ENCODE results near the gene MICU2.

Gene MICU2

GRCh38 chr13:21517576-21517975, 86.4 kb downstream of the MICU2 start:
- TF ChIP-seq, protein P1, sequence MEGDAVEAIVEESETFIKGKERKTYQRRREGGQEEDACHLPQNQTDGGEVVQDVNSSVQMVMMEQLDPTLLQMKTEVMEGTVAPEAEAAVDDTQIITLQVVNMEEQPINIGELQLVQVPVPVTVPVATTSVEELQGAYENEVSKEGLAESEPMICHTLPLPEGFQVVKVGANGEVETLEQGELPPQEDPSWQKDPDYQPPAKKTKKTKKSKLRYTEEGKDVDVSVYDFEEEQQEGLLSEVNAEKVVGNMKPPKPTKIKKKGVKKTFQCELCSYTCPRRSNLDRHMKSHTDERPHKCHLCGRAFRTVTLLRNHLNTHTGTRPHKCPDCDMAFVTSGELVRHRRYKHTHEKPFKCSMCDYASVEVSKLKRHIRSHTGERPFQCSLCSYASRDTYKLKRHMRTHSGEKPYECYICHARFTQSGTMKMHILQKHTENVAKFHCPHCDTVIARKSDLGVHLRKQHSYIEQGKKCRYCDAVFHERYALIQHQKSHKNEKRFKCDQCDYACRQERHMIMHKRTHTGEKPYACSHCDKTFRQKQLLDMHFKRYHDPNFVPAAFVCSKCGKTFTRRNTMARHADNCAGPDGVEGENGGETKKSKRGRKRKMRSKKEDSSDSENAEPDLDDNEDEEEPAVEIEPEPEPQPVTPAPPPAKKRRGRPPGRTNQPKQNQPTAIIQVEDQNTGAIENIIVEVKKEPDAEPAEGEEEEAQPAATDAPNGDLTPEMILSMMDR (IDR thresholded peaks at IDR 0.05; ENCODE audit: low read depth, low read length, missing control alignments) = no peak
- no peak for DNase-seq (ENCODE audit: extremely low read depth, low read depth)

GRCh38 chr13:21516805-21517204, 87.2 kb downstream of the MICU2 start:
- TF ChIP-seq, protein P1 (IDR thresholded peaks at IDR 0.05; ENCODE audit: low read depth, low read length, missing control alignments) = no peak
- H3K4me3 ChIP-seq (replicated peaks; ENCODE audit: low read depth, low read length) = no peak overlapping the region
- DNase-seq (ENCODE audit: extremely low read depth, low read depth) = no peak

More at GRCh38 chr13:21517576-21517975, 86.4 kb downstream of the MICU2 start:
- H3K4me3 ChIP-seq (replicated peaks; ENCODE audit: low read depth, low read length) = no peak overlapping the region

- no peak for DNase-seq (ENCODE audit: extremely low read depth, low read depth)
- TF ChIP-seq, protein P1 (IDR thresholded peaks at IDR 0.05; ENCODE audit: low read depth, low read length, missing control alignments) = no peak
- no peak overlapping the region for H3K4me3 ChIP-seq (replicated peaks; ENCODE audit: low read depth, low read length)
Observed at GRCh38 chr13:21511849-21512248, 92.1 kb downstream of the MICU2 start.

GRCh38 chr13:21504379-21504778, 99.6 kb downstream of the MICU2 start:
- TF ChIP-seq, protein P1 (IDR thresholded peaks at IDR 0.05; ENCODE audit: low read depth, low read length, missing control alignments) = no peak
- no peak for DNase-seq (ENCODE audit: extremely low read depth, low read depth)
- no peak overlapping the region for H3K4me3 ChIP-seq (replicated peaks; ENCODE audit: low read depth, low read length)

GRCh38 chr13:21501686-21502085, 102.3 kb downstream of the MICU2 start:
- H3K4me3 ChIP-seq (replicated peaks; ENCODE audit: low read depth, low read length) = no peak overlapping the region
- no peak for DNase-seq (ENCODE audit: extremely low read depth, low read depth)
- TF ChIP-seq, protein P1 (IDR thresholded peaks at IDR 0.05; ENCODE audit: low read depth, low read length, missing control alignments) = no peak

GRCh38 chr13:21486322-21486721, 117.6 kb downstream of the MICU2 start:
- H3K4me3 ChIP-seq (replicated peaks; ENCODE audit: low read depth, low read length) = no peak overlapping the region
- TF ChIP-seq, protein P1 (IDR thresholded peaks at IDR 0.05; ENCODE audit: low read depth, low read length, missing control alignments) = no peak
- DNase-seq (ENCODE audit: extremely low read depth, low read depth) = no peak

- no peak overlapping the region for H3K4me3 ChIP-seq (replicated peaks; ENCODE audit: low read depth, low read length)
- TF ChIP-seq, protein P1 (IDR thresholded peaks at IDR 0.05; ENCODE audit: low read depth, low read length, missing control alignments) = no peak
- DNase-seq (ENCODE audit: extremely low read depth, low read depth) = no peak
Observed at GRCh38 chr13:21483748-21484147, 120.2 kb downstream of the MICU2 start.

Measured in HFF-Myc (cell line).